AG08396 (cell line): Measurements from ENCODE around the gene CAMTA1.

Source experiments
- DNase-seq: peaks from one replicate; pipeline ENCODE4 v3.0.0; 2012; ENCODE audit warnings: low spot score, mixed read lengths

CAMTA1 gene

DNA sequence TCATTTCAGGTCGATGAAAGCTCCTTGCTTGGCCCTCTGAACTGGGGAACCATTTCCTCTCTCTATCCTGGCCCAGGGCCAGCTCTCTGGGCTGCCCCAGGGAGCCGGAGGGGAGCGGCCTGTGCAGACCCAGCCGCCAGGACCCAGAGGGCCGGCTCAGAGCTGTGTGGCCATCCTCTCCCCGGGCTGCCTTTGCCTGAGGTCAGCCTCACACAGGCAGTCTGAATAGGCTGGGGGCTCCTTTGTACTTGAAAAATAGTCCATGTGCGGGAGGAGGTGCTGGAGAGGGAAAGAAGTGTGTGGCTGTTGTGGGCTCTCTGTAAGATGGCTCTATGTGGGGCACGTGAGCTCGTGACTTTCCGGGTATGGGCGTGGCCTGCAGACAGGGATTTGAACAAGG, 710.7 kb downstream of the CAMTA1 start:
- DNase-seq = no peak

DNA sequence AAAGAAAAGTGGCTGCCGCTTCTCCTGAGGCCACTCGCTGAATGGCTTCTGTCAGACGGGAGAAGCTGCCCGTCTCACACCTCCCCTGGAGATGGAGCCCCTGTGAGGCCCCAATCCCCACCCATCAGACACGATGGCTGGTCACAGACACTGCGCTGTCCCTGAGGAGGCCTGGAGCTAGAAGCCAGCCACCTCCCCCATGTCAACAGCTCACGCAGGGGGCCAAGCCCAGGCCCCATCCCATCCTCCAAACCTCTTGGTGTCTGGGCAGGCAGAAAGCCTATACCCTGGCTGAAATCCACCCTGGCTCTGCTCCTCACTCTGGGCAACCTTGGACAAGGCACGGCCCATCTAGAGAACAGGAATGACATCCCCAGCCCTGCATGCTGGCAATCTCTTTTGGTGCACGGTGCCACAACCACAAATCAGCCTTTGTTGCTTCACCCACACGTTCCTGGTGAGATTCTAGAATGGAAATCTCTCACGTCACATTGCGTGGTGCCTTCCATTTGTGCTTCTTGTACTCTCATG, 711.9 kb downstream of the CAMTA1 start:
- no peak for DNase-seq

DNA sequence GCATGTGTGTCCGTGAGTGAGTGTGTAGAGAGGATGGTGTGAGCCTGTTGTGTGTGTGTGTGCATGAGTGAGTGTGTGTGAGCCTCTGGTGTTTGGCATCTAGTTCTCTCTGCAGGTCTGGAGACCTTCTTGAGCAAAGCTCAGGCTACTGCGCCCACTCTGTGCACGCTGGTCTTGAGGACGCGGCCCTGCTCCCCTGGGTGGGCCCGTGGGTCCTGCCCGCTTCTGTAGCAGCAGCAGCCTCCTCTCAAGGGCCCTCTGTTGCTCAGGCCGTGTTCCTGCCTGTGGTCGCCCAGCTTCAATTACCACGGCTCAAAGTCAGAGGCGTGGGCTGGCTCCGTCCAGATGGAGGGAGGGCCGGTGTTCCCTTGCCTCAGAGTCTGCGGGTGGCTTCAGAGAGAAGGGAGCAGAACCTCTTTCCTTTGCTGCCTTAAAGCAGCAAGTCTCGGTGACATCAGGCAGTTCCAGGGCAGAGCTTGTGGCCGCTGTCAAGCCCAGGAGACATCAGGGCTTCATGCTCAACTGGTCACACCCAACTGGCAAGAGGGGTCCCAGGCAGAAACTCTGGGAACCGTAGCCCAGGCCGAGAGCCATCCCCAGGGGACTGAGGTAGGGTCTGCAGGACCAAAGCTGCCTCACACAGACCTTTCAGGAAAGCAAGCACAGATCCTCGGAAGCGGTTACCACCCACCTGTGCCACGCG, 715.3 kb downstream of the CAMTA1 start:
- no peak for DNase-seq

DNA sequence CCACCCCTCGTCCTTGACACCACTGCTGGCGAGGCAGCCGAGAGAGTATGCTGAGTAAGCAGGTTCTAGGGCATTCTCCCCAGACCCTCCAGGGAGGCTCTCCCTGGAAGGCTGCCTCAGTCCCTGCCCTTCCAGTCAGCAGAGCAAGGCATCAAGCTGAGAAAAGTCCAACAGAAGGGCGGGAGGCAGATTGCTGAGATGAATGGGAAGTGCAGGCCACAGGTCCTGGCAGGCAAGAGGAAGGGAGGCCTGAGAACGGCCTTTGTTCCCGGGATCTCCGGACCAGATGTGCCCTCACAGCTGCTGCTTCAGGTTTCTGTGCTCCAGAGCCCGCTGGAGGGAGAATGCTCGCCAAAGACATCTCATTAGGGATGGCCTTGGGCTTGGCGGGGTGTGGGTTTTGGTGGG, 715.8 kb downstream of the CAMTA1 start:
- no peak for DNase-seq

DNA sequence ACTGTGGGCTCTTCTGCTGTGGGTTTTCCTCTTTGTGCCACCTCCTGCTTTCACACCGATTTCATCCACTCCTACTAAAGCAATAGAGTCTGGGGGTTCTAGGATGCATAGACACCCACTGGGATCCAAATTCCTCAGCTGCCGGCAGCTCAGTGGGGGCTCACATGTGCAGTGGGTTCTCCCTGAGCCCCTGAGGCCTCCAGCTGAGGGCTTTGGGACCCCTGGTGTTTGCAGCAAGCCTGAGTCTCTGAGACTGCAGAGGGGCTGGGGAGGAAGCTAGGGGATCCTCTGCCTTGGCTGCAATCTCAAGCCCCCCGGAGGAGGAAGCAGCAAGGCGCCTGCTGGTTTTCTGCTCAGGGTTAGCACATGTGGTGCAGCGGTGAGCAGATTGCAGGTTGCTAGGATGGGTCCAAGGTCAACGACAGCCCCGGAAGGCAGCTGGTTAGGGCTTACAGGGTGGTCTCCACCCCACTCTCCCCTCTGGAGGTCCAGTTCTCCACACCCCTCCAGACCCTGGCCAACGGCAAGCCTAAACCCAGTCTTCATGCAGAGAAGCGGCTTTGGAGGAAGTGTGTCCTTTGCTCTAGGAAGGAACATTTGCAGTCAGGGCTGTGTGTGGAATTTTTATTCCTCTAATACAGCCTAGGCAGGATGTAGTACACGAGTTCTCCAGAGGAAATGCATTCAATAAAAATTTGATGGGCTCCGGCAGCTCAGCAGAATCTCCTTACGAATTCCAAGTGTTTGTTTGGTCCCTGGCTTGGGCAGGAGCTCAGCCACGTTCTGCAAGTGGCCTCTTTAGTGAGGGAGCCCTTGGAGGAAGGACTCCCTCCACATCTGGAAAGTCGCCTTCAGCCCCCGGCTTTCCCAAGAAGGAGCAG, 716.7 kb downstream of the CAMTA1 start:
- DNase-seq = no peak

DNA sequence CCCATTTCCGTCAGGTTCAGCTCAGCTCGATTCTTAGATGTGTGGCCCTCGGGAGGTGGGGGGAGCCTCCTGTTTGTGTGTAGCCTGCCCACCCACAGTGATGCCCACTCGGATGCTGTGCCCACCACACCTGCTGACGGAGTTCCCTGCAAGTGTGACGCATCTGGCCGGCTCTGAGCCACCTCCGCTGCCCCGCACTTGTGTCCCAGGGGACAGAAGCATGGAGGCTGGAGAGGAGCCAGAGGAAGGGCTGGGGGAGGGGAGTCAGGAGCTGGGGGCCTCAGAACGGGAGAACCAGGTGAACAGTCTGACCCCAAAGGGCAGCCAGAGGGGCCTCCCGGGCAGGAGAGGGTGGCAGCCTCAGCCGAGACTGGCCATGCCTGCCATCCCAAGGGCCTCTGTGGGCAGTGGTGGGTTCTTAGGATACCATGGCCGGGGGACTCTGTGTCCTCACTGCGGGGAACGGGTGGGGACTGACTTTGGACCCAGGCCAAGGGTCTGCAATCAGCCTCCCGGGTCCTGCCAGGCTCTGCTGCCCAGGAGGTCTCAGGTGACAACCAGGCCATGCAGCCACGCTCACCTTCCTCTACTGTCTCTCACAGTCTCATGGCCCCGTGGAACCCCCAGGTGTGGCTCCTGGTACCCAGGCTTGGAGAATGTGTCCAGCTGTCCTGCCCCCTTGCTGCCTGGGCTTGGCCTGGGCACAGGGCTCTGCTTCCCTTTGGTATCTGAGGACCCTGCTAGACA, 718.6 kb downstream of the CAMTA1 start:
- no peak for DNase-seq

DNA sequence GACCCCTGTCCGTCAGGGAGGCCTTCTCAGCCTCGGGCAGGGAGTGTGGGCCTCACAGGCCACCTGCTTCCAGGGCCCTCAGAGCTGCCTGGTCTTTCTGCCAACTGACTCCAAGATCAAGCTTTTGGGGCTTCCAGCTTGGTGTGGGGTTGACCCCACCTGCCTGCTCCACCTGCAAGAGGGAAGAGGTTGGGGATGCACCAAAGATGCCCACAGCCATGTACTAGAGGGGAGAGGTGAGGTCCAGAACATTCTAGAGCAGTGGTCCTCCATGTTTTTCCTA, 719.1 kb downstream of the CAMTA1 start:
- DNase-seq = no peak

DNA sequence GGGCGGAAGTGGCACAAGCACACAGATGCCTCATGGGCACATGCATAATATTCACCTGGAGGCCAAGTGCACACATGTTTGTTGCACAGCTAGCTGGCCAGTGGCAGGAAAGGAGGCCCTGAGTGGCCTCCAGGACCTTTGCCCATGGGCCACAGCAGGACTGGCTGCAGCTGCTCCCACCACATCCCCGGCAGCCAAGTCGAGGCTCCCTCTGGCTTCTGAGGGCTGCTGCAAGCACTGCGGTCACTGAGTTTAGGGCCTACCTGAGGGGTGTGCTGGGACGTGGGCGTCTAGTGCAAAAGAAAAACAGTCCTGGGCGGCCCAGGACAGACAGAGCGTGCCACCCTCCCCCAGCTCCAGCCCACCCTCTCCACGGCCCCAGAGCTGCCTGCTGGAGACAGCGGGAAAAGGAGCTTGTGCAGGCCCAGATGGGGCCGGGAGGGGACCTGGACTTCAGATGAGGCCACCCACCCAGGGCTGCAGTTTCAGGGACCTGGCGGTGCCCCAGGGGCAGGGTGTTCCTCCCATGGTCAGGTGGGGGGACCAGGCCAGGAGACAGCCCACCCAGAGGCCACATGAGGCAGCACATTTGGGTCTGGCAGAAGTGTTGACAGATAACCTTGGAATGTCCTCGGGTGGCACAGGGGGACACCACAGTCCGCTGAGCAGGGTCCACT, 720.0 kb downstream of the CAMTA1 start:
- no peak for DNase-seq

DNA sequence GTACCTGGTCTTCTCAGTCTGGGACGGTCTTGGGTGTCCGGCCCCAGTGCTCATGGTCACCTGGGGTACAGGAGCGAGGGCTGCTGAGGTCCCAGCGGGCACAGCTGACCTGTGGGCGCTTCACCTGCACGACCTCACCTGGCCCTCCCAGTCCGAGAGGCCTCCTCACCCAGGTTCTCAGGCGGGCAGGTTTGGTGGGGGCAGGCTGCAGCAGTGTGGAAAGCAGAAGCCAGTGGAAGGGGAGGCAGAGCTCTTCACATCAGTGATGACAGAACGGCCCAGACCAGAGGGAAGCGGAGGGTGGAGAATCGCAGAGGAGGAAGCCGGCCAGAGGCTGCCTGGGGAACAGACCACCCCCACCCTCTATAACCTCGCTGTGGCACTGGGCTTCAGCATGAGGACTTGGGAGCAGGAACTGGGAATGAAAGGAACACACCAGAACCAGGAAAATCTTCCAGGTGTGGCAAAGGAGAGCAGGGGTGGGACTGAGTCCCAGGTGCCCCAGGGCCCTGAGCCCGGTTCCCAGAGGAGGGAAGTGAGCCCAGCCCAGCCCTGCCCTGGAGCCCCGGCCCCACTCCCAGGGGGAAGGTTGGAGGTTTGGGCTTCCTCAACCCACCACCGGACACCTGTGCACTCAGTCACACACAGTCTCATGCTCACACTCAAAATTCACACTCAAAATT, 720.7 kb downstream of the CAMTA1 start:
- DNase-seq = no peak

DNA sequence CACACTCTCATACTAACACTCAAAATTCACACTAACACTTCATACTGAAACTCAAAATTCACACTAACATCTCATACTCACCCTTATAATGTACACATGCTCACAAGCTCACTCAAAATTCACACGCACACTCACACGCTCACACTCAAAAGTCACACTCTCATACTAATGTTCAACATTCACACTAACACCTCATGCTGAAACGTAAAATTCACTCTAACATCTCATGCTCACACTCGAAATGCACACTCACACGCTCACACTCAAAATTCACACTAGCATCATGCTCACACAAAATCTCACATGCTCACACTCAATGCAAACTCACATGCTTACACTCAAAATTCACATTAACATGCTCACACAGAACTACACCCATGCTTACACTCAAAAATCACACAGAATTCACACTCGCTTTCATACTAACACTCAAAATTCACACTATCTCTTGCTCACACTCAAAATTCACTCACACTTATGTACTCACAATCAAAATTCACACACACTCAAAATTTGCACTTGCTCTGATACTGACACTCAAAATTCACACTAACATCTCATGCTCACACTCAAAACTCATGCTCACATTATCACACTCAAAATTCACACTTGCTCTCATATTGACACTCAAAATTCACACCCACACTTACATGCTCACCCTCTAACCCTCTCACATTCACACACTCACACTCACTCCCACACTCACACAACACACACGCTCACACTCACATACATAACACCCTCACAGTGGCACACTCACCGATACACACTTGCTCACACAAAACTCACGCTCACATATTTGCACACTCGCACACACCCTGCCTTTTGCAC, 721.4 kb downstream of the CAMTA1 start:
- no peak for DNase-seq

DNA sequence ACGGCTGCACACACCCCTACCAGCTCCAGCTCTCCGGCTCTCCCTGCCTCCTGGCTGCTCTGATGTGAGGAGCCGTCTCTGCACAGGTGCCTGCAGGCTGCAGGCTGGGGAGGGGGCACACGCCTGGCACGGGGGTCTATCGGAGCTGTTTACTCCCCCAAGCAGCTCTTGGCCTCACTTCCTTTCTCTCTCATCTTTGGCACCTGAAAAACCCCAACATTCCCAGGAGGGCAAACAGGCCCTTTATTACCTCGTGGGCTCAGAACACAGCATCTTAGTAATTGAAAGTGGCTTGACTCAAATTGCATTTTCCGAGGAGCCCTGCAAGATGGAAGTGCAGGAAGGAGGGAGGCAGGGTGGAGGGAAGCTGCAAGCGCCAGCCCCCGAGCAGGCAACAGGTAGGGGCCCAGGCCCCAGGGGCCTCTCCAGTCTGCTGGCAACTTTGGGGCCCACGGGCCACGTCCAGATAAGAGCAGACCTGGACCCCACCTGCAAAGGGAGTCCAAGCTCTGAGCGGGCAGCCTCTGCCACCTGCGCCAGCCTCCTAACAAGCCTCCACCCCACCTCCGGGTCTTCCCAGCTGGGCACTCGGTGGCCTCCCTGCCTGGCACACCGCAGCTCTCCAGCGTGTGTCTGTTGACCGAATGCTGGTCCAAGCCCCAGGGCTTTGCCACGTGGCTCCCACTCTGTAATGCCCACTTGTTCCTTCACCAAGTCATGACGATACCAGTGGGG, 722.2 kb downstream of the CAMTA1 start:
- DNase-seq = no peak

DNA sequence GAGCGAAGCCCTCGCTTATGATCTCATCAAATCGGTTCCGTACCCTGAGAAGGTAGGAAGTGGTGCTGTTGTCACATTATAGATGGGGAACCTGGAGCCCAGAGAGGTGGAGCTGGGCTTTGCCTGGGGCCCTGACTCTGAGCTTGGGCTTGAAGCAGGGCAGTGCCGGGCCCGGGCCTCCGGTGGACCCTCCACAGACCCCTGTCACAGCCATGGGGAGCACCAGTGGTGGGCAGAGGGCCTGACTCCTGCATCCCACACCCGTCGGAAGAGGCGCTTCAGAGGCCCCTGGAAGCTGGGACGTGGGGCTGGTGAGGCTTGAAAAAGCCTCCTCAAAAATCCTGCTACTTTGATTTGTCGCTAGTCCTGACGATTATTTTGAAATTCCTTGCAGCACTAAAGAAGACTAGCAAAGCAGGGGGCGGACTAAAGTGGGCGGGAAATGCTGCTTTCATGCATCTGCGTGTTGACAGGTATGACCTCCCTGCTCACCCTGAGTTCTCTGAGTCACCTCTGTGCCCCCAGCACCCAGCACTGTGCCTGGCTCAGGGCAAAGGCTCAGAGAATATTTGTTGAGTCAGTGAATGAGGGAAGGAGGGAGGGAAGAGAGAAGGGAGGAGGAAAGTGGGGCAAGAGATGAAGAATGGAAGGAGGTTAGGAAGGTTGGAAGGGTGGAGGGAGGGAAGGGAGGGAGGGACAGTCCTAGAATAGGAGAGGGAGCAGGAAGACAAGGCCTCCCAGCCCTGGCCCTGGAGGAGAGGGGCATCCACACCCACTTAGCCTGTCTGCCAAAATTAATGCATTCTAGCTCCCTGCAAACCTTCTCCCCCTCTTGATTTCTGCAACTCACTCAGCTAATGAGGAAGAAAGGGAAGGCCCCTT, 723.0 kb downstream of the CAMTA1 start:
- DNase-seq = no peak

DNA sequence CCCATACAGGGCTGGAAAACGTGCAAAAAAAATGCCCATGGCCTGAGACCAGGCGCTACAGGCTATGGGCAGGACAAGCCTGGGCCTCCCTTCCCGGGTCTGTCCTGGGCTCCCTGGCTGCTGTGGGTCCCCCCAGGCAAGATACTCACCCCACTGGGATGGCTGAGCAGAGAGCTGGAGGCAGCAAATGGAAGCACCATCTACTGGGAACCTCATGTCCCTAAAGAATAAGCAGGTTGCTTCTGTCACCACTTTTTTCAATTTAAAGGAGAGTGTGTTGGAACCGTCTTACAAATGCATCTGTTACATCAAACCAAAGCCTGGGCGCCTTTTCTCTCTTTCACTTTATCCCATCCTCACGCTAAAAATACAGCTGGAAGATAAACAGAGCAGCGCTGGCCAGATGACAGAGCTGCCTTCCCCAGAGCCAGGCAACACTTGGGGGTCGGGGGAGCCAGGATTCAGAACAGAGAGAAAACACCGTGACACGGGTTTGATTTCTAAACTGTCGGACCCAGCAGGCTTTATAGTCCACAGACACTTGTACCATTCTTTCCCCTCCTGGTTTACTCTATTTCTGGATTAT, 723.8 kb downstream of the CAMTA1 start:
- DNase-seq = no peak

DNA sequence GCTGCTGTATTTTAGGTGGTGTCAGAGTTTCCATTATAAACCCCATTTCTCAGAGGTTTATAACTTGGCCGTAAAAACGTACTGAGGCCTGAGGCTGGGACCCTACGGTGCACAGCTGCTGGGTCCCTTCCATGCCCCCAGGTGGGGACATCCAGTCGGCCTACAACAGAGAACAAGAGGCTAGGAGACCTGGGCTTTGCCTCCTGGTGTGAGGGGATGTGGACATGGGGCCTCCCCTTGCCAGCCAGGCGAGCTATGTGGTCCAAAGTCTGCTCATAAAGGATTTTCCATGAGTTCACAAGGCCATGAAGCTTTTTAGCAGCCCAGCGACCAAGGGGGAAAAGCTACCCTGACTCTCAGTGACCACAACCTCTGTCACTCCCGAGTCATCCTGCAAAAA, 724.3 kb downstream of the CAMTA1 start:
- no peak for DNase-seq

DNA sequence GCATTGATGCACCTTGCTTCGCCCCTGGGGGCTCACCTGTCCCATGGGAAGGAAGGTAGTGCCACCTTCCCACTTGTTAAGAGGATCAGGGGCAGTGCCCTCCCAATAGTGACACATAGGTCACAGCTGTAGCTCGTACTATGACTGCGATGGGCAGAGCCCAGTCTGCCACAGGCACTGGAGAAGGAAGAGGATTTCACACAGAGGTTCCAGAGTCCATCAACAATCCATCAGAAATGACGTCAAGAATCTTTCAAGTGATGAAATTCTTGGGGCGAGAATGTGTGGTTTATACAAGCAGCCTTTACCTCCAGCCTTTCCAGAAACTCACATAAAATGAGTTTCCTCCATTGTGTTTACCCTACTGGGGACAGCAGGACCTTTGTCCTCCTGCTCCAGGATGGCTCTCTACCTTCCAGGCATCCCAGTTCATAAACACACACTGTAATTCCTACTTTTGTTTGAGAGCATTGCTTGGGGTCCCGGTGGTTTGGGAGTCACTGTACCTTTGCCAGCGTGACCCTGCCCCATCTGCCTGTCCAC, 725.2 kb downstream of the CAMTA1 start:
- DNase-seq = no peak

DNA sequence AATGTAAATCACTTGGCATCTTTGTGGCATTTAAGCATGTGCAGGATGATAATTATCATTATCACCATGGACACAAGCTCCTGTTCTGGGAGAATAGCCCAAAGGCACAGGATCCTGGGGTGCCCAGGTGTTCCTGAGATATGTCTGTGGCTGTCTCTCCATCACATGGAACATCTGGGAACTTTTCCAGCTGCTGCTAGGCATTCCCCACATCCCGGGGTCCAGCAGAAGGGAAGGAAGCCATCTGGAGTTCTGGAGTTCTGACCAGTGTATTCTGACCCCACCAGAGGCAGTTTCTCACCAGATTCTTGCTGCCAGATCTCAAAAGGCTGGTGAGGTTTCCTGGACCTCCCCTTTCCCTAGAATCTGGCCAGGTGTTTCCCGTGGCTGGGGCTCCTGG, 726.1 kb downstream of the CAMTA1 start:
- no peak for DNase-seq

DNA sequence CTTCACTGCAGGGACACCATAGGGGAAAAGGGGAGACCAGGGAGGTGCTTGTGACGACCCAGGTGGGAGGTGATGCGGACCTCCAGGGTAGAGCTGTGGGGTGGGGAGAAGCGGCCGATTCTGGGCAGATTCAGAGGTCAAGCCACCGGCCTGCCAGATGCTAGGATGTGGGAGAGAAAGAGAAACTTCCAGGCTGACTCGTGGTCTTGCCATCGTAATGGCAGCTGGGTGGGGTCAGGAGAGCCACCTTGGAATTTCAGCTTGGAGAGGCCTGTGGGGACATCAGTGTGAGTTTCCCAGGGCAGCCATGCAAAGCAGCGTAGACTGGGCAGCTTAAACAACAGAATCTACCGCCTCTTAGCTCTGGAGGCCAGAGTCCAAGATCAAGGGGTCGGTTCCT, 727.8 kb downstream of the CAMTA1 start:
- DNase-seq = no peak

DNA sequence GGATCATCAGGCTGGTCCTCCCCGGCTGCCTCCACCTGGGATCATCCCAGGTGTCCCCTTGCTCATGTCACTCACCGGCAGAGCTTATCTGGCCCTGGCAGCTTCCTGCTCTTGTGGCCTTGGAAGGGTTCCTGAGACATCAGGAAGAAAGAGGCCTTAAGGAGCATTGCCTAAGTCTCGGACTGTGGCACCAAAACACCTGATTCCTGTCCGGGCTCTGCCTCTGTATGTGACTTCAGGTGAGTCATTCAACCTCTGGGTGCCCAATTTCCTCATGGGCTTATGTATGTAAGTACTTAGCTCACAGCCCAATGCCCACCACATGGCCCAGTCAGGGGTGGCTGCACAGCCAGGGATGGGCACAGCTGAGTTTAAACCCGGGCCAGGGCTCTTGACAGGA, 729.9 kb downstream of the CAMTA1 start:
- DNase-seq = no peak
